DND-41 (cell line): ENCODE data around the gene MCCC2.

Experiments used
- CTCF ChIP-seq: IDR thresholded peaks from 2 replicates; pipeline ENCODE4 v1.5.1; 2012; ENCODE audit warnings: borderline replicate concordance, low read length, moderate library complexity, mild to moderate bottlenecking; ENCODE audit not compliant: poor library complexity, severe bottlenecking; ENCODE audit errors: extremely low read depth
- EZH2 ChIP-seq: IDR thresholded peaks from 3 replicates; pipeline ENCODE4 v1.6.1; 2012; ENCODE audit warnings: borderline replicate concordance, low read depth, mild to moderate bottlenecking, moderate library complexity, low read length, inconsistent platforms; ENCODE audit not compliant: severe bottlenecking

GRCh38 chr5:71582945-71583584 lies 4.1 kb upstream of the MCCC2 start:
- TF ChIP-seq CTCF (no peak), EZH2 (no peak)
